ENCODE data around the gene MYH14.
"Not testable (repeated sequence)": the region's sequence is repeated elsewhere in the genome, so short reads cannot be mapped to it uniquely, and the experiment has no call there.

MYH14 gene

DNA sequence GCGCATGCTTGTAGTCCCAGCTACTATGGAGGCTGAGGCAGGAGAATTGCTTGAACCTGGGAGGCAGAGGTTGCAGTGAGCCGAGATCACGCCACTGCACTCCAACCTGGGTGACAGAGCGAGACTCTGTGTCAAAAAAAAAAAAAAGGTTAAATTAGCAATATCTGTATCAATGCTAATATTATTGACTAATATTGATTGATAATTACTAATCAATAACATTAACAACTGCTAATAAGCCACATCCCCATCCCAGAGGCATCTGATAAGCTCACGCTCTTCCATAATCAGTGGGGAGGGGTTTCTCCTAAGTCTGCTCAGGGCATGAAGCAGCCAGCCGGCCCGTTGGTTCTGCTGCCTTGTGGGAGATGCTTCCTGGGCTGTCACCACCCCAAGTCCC, 24.7 kb downstream of the MYH14 start:
- not testable (repeated sequence) for DNase-seq

DNA sequence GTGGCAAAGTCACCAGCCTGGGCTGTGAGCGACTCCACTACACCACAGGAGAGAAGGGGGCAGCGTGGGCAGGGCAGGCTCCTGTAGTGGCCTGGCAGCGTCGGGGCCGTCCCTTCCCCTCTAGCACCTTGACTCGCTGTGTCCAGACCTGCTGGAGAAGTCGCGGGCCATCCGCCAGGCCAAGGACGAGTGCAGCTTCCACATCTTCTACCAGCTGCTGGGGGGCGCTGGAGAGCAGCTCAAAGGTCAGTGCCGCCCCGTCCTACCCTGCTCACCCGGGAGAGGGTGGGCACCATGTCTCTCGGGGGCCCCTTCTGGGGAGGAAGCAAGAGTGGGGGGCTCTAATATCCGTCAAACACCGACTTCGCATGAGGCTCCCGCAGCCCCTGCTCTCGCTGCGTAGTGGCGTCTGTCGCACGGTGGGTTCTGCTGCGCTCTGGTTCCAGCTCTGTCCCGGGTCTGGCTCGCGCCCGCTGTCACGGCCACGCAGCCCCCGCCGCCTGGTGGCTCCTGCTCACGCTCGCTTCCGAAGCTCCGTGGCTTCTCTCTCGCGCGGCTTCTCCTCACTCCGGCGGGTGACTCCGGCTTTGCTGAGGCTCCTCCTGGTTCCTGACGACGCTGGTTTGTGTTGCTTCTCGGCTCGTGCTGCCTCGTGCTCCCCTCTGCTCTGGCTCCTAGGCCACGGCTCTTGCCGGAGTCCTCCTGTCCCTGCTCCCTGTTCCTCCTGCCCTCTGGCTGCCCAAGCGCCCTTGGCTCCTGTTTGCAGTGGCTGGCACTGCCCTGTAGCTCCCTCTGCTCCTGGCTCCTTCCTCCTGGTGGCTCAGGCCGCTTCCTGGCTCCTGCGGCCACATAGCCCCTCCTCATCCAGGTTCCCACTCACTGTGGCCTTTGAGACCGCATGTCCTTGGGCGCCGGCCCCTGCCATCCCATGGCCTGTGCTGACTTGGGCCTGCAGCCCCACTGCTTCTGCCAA, 27.2 kb downstream of the MYH14 start:
- no peak for DNase-seq

DNA sequence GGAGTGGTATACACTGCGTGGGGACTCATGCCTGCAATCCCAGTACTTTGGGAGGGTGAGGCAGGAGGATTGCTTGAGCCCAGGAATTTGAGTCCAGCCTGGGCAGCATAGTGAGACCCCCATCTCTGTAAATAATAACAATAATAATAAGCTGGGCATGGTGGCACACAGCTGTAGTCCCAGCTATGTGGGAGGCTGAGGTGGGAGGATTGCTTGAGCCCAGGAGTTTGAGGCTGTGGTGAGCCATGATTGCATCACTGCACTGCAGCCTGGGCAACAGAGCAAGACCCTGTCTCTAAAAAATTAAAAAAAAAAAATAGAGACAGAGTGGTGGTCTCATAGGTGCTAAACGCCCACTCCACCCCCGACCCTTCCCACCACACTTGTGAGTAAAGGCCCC, 28.0 kb downstream of the MYH14 start:
- DNase-seq, result not testable (repeated sequence)

DNA sequence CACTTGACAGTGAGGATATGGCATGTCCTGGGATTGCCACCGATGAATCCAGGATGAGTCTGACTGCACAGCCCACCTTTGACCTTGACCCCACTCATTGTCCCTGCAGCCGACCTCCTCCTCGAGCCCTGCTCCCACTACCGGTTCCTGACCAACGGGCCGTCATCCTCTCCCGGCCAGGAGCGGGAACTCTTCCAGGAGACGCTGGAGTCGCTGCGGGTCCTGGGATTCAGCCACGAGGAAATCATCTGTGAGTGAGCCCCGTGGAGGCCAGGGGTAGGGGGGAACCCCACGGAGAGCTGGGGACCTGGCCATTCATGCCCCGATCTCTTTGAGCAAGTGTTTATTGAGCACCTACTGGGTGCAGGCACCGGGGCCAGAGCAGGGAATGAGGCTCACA, 28.4 kb downstream of the MYH14 start:
- DNase-seq, result no peak

DNA sequence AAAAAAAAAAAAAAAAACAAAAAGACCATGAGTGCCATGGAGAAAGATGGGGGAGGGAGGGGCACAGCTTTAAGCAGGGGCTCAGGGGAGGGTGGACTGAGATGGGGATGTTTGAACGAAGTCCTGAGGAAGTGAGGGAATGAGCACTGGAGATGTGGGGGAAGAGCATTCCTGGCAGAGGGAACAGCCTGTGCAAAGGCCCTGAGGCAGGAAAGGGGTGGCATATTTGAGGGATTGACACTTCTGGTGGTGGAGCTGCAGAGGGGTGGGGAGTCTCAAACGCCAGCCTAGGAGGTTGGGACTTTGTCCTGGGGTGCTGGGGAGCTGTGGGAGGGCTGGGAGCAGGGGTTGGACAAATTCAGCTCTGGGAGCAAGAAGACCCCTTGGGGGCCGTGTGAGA, 29.2 kb downstream of the MYH14 start:
- no peak for DNase-seq

DNA sequence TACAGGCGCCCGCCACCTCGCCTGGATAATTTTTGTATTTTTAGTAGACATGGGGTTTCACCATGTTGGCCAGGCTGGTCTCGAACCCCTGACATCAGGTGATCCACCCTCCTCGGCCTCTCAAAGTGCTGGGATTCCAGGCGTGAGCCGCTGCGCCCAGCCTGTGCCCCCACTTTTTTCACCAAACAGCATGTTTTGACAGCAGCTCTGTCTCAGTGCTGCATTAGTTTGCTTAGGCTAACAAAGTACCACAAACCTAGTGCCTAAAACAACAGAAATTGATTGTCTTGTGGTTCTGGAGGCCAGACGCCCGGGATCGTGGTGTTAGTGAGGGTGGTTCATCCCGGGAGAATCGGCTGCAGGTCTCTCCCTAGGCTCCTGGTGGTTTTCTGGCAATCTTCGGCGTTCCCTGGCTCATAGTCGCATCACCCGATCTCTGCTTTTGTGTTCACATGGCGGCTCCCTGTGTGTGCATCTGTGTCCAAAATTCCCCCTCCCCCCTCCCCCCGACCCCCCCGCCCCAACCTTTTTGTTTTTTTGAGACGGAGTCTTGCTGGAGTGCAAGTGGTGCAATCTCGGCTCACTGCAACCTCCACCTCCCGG, 30.0 kb downstream of the MYH14 start:
- no peak for DNase-seq

DNA sequence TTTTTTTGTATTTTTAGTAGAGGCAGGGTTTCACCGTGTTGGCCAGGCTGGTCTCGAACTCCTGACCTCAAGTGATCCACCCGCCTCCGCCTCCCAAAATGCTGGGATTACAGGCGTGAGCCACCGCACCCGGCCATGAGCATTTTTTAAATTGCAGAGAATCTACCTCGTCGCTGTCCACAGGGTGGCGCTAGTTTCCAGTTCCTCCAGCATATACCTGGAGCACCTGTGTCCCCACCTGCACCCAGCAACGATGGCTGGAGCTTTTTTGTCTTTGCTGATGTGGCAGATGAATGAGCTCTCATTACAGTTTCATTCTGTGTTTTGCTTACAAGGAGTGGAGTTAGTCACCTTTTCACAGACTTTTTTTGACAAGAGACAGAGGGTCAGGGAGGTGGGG, 34.1 kb downstream of the MYH14 start:
- DNase-seq, result not testable (repeated sequence)

DNA sequence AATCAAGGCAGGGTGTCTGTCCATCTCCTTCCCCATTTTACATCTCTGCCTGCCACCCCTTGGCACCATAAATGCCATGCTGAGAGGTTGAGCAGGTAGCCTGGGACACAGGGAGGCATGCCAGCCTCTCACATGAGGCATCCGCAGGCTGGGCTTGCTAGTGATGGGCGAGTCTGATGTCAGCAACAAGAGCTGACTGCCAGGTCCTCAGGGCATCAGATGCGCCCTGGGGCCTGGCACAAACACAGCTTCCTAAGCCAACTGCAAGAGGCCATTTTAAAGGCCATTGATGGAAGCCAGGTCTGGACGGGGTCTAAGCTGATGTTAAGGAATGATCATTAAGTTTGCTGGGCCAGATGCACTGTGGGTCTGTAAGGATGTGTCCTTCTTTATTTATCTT, 34.6 kb downstream of the MYH14 start:
- DNase-seq, result no peak

DNA sequence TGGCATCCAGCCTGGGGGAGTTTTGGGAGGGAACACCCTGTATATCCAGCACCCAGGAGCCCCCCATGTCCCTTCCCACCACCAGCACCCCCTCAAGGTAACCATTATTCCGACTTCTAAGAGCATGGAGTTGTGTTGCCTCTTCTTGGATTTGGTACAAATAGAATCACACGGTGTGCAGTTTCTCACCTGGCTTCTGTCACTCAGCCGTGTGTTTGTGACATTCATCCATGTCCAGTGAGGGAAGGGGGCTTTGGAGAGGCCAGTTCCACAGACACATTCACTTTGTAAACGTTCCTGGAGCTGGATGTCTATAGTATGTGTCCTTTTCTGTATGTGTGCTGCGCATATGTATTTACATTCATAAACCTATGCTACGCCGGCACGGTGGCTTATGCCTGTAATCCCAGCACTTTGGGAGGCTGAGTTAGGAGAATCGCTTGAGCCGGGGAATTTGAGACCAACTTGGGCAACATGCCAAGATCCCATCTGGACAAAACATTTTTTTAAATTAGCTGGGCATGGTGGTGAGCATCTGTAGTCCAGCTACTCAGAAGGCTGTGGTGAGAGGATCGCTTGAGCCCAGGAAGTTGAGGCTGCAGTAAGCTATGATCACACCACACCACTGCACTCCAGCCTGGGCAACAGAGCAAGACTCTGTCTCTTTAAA, 36.6 kb downstream of the MYH14 start:
- no peak for DNase-seq

DNA sequence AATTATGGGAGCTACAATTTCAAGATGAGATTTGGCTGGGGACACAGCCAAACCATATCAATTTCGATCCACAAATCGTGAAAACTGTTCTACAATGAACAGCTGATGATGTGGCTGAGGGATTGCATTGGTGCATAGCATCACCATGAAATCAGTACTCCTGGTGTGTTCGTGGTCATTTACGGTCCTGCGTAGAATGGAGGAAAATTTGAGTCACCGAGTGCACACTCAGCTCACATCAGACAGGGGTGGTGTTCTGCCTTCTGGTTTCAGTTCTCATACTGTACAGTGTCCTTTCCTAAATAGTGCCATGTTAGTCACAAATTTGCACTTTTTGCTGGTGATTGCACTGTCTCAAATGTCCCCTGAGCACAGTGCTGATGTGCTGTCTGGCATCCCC, 39.2 kb downstream of the MYH14 start:
- no peak for DNase-seq

DNA sequence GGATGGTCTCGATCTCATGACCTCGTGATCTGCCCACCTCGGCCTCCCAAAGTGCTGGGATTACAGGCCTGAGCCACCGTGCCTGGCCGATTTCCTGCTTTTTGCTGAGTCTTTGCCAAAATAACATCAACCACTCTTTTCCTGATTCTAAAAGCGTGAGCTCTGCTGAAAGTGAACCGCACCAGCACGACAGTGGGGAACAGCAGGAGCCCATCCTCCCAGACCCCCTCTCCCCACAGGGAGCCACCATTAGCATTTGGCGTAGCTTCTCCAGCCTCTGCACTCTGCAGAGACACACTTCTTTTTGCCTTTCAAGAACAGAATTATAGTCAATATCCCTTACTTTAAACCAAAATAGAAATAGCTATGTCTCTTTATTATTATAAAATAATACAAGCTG, 41.3 kb downstream of the MYH14 start:
- DNase-seq, result no peak

DNA sequence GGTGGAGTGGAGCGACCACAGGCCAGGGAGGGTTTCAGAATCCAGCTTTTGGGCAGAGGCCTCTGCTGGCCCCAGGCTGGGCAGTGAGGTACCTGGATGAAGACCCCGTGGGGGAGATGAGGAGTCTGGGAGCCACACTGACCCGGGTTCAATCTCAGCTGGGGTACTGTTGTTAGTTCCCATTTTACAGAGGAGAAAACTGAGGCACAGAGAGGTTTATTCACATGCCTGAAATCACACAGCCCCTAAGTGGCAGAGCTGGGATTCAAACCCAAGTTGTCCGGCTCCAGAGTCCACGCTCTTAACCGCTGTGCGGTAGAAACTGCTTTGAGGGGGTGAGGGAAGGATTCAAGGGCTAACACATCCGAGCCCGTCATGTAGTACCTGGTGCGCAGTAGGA, 45.0 kb downstream of the MYH14 start:
- DNase-seq, result no peak

DNA sequence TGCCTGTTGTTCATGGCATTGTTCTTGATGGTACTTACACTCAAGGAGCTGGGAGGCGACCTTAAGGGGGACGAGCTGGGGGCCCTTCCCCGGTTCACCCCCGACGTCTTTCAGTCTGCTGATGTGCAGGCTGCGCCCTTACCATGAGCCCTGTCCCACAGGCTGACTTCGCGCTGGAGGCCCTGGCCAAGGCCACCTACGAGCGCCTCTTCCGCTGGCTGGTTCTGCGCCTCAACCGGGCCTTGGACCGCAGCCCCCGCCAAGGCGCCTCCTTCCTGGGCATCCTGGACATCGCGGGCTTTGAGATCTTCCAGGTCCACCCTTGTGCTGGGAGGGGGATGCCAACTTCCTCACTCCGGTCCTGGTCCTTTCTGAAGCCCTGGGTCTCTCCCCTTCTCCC, 45.4 kb downstream of the MYH14 start:
- no peak for DNase-seq

DNA sequence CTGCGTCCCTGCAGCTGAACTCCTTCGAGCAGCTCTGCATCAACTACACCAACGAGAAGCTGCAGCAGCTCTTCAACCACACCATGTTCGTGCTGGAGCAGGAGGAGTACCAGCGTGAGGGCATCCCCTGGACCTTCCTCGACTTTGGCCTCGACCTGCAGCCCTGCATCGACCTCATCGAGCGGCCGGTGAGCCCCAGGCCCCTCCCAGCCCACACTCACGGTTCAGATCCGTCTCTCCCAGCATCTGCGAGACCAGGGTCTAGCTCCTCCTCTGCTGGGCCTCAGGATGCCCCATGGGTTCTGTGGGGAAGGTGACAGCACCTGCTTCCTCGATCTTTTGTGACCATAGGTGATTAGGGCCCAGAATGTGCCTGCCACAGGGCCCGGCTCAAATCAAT, 46.2 kb downstream of the MYH14 start:
- no peak for DNase-seq

DNA sequence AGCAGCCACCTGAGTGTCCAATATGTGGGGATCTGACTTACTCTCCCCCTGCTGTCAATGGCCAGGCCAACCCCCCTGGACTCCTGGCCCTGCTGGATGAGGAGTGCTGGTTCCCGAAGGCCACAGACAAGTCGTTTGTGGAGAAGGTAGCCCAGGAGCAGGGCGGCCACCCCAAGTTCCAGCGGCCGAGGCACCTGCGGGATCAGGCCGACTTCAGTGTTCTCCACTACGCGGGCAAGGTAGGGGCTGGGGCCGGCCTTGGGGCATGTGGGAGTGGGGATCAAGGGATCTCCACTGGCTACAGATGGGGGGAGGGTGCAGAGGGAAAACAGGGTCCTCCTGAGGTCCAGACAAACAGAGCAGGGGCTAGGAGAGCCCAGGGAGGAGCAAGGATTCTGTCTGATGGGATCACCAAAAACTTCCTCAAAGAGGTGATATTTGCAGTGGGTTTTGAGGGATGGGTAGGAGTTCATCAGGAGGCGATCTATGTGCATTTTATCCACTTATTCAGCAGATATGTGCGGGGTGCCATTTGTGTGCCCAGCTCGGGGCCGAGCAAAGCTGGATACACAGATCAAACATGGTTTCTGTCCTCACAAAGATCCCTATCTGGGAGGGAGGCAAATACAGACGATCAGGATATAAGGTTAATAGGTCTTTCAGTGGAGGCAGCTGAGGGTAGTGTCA, 47.2 kb downstream of the MYH14 start:
- DNase-seq, result no peak

DNA sequence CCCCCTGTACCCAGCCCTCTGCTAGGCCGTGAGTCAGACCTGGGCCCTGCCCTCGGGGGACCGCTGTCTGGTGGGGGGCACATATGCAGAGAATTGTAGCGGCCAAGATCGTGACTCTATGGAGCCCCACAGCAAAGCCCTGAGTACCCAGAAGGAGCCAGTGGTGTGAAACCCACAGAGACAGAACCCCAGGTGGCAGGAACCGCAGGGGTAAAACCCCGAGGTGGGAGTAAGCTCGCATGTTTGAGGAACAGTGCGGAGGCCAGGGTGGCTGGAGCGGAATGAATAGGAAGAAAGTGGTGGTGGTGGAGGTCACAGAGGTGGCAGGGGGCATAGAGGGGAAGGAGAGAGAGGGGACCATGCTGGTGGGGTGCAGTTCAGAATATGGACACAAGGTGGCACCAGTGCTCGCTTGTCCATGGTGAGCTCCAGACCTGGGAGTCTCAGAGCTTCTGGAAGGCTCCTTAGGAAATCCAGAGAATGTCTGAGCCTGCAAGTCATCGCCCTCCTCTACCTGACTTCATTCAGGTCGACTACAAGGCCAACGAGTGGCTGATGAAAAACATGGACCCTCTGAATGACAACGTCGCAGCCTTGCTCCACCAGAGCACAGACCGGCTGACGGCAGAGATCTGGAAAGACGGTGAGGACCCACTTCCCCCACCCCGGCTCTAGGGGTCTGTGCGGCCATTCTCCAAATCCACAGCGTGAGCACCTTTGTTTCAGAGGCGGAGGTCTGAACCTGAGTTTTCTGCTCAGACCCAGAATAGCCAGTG, 48.9 kb downstream of the MYH14 start:
- DNase-seq, result peak; percentile 5 to 59

DNA sequence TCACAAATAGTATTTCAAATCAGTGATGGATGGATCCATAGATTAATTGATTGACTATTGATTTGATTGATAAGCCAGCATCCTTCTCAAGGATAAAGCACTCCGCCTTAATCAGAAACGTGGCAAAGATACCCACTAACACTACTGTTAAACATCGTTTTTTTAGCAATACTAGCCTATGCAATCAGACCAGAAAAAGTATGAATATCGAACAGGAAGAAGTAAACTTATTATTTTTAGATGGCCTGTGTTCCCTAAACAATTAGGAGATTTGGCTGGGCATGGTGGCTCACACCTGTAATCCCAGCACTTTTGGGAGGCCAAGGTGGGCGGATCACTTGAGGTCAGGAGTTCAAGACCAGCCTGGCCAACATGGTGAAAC, 49.5 kb downstream of the MYH14 start:
- DNase-seq, result no peak

DNA sequence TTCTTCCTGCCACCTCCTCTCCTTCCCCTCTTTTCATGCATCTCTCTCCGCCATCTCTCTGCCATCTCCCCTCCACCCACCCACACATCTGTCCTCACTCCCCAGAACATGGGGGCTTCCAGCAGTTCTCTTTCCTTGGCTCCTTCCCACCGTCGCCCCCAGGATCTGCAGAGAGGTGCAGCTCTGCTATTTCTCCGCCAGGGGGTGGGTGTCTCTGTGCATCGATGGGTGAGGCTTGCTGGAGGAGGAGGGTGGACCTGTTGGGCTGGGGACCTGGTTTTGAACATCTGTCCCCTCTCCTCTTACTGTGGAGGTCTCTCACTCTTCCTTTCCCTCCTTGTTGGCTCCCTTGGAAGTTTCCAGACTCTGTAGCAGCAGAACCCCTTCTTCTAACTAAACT, 51.7 kb downstream of the MYH14 start:
- no peak for DNase-seq

DNA sequence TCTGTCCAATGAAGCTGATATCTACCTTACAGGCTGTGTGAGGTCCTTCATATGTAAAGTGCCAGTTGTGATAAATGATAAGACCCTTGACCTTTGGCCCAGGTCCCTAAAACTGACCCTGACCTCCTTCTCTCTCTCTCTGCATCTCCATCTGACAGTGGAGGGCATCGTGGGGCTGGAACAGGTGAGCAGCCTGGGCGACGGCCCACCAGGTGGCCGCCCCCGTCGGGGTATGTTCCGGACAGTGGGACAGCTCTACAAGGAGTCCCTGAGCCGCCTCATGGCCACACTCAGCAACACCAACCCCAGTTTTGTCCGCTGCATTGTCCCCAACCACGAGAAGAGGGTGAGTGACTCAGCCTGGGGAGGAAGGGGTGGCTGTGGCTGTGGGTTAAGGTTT, 53.7 kb downstream of the MYH14 start:
- DNase-seq, result no peak

DNA sequence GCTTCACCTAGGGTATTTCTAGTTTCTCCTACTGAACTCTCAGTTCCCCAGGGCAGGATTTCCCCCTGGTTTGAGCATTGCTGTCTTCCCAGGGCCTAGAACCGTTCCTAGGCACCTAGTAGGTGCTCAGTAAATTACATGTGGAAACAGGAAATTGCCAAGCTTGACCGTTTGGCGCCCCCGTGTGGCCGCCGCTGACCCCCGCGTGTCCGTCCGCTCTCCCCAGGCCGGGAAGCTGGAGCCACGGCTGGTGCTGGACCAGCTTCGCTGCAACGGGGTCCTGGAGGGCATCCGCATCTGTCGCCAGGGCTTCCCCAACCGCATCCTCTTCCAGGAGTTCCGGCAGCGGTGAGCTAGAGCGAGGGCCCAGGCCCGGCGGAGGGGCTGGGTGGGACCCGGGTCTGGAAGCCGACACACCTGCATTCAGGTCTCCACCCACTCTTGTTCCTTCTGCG, 55.5 kb downstream of the MYH14 start:
- DNase-seq, result no peak

DNA sequence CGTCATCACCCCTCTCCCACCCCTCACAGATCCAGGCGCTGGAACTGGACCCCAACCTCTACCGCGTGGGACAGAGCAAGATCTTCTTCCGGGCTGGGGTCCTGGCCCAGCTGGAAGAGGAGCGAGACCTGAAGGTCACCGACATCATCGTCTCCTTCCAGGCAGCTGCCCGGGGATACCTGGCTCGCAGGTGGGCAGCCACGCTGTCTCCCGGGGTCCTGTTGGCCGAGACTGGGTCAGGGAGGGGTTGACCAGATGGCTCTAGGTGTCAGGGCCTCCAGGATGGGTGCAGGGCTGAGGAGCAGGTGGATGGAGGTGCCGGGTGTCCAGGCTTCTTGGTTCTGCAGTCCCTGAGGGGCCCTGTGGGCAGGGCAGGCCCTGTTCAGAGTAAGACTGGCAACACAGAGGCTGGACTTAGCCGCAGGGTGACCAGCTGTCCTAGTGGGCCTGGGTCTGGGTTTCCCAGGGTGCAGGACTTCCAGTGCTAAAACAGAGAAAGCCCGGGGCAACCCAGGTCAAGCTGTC, 58.1 kb downstream of the MYH14 start:
- DNase-seq, result no peak

DNA sequence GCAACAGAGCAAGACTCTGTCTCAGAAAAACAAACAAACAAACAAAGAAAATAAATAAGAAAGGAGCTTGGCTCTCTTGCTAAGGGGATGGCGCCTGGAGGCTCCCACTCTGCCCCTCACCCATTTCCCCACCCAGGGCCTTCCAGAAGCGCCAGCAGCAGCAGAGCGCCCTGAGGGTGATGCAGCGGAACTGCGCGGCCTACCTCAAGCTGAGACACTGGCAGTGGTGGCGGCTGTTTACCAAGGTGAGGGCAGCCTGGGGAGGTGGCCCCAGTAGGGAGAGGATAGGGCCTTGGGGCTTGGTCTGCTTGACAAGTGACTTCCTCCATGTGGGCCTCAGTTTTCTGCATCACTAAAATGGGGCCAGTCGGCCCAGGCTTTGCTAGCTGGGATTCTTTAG, 59.8 kb downstream of the MYH14 start:
- DNase-seq, result no peak
